ENCODE data around the gene CYBRD1. TPM values are rescaled to one million over a fixed set of nuclear protein-coding genes. Genes with fewer than 3 reads are reported as not detected.

CYBRD1 gene, protein sequence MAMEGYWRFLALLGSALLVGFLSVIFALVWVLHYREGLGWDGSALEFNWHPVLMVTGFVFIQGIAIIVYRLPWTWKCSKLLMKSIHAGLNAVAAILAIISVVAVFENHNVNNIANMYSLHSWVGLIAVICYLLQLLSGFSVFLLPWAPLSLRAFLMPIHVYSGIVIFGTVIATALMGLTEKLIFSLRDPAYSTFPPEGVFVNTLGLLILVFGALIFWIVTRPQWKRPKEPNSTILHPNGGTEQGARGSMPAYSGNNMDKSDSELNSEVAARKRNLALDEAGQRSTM
- 234 and 497 TPM in 2 replicates for total RNA-seq

GRCh38 chr2:171522052-171522787 lies at the start of gene CYBRD1:
Gene CYBRD1, plus strand, starts transcription at chr2:171522474. Its CDS starts 72 bp downstream, at chr2:171522546.

Other genes with a start within 250 kb of the CYBRD1 start
- 19.0 and 29.1 TPM in 2 replicates for gene METTL8, start 88.5 kb upstream of the CYBRD1 start, total RNA-seq
- 20.7 and 20.8 TPM in 2 replicates for gene DCAF17, start 88.2 kb upstream of the CYBRD1 start, total RNA-seq
- 102 and 173 TPM in 2 replicates for gene DYNC1I2, start 165.0 kb downstream of the CYBRD1 start, total RNA-seq

Measured in smooth muscle cell of trachea (primary cell).